Activated gamma-delta T cell (primary cell): Measurements from ENCODE around the gene AGBL4.

Experiments used
- DNase-seq: peaks from one replicate; lab custom pipeline; 2025; lab: John Stamatoyannopoulos, UW

AGBL4 gene

GRCh38 chr1:49694251-49694827, 329.4 kb downstream of the AGBL4 start:
- DNase-seq, result no peak

DNA sequence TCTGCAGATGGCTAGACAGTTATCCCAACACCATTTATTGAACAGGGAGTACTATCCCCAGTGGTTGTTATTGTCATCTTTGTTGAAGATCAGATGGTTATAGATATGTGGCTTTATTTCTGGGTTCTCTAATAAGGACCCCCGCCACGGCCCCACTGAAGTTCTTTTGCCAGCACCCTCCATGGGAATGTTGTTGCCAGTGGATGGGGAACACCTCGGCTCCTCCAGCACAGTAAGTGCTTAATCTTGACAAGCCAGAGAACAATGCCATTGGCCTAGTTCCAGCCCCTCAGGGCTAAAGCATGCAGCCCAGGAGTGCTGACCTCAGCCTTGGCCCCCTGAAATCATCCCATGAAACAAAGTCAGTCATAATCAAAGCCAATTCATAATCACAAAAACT, 337.6 kb downstream of the AGBL4 start:
- DNase-seq, result no peak

DNA sequence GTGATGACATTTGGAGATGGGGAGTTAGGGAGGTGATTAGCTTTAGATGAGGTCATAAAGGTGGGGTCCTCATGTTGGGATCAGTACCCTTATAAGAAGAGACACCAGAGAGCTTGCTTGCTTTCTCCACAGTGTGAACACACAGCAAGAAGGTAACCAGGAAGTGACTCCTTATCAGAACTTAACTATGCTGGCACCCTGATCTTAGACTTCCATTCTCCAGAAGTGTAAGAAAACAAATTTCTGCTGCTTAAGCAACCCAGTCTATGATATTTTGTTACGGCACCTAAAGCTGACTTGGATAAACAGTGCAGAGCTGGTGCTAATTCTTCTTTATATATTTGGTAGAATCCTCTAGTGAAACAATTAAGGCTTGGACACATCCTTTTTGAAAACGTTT, 346.0 kb downstream of the AGBL4 start:
- no peak for DNase-seq

- DNase-seq, result no peak
Observed at GRCh38 chr1:49651136-49651535, 372.6 kb downstream of the AGBL4 start.

DNA sequence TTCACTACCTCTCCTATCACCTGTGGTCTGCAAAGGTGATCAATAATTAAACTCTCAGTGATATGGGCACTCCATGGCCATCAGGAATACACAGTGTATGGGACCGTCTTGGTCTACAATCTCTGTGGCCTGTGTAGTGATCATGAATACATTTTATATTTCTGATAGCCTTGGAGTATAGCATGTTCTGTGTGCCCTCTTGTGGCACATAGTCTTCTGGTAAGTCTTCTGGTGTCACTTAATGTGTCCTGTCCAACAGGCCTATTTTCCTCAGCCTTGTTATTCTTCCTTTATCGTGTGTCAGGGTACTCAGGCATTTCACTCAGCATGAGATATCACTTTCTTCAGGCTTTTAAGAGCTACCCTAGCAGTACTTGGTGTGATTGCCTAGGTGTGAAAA, 393.6 kb downstream of the AGBL4 start:
- DNase-seq, result no peak

DNA sequence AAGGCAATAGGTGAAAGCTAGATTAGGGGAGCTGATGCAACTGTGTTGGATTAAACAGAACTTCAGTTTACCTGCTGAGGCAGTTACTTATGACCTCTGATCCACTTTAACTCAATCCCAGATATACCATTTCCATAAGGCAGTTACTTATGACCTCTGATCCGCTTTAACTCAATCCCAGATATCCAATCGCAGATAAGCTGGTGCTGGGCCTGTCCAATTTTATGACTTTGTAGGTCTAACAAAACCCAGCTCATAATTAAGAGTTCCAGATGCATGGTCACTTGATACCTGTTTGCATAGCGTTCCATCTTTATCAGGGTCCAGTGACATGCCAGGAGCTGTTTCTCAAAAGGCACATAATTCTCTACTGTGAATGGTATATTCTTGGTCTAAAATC, 396.0 kb downstream of the AGBL4 start:
- DNase-seq, result no peak

DNA sequence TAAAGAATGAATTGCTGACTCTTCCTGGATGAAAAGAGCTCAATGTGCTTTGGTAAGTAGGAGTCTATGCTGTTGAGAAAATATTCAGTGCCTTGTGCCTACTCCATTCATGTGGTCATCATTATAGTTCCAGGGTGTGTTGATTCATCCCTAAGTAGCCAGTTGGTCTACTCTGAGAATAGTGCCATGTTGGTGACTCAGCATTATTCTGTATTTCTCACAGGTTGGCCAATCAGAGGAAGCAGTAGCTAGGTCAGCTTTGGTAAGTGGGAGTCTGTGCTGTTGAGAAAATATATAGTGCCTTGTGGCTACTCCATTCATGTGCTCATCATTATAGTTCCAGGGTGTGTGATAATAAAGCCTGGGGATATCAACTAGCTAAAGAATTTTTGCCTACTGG, 397.3 kb downstream of the AGBL4 start:
- DNase-seq, result no peak

DNA sequence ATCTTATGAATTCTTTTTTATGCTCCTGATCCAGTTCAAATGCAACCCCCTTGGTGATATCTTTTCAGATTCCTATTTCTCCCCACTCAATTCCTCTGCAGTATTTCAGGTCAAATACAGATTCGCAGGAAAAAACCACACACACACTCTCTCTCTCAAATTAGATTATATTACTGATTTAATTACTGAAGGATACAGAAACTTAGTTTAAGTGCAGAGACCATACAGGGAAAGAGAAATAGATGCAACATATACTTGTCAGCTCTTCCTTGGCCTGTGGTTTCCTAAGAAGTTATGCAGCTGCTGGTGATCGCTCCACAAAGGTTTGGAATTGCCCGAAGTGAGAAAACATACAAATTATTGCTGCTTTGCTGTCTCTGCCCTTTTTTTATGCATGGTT, 400.9 kb downstream of the AGBL4 start:
- DNase-seq, result no peak

GRCh38 chr1:49606082-49606481, 417.7 kb downstream of the AGBL4 start:
- DNase-seq, result no peak

- no peak for DNase-seq
Observed at GRCh38 chr1:49597436-49597835, 426.3 kb downstream of the AGBL4 start.

DNA sequence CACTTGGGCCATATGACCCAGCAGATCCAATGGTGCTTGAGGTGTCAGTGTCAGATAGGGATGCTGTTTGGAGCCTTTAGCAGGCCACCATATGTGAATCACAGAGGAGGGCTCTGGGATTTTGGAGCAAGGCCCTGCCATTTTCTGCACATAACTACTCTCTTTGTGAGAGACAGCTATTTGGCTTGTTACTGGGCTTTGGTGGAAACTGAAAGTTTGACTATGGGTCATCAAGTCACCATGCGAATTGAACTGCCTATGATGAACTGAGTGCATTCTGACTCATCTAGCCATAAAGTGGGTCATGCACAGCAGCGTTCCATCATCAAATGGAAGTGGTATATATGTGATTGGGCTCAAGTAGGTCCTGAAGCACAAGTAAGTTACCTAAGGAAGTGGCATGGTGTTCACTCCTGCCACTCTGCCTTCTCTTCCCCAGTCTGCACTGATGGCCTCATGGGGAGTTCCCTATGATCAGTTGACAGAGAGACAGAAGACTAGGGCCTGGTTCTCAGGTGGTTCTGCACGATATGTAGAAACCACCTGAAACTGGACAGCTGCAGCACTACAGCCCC, 447.3 kb downstream of the AGBL4 start:
- no peak for DNase-seq

- DNase-seq, result no peak
Observed at GRCh38 chr1:49556676-49557234, 467.0 kb downstream of the AGBL4 start.

DNA sequence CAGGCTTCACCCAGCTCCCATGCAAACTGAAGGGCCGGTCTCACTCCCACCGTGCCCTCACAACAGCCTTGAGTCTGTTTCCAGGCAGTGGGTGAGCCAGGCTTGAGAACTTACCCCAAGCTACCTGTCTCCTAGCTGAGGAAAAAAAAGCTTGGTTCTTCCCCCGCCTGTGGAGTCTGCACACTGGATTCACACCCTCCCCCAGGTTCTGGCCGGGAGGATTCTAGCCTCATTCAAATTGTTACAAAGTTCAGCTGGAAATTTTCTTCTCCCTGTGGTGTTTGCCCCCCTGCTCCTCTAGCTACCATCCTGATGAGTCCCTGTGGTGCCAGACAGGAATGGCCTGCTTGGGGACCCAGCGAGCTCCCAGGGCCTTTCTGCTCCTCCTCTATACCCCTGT, 471.7 kb downstream of the AGBL4 start:
- DNase-seq, result no peak

- no peak for DNase-seq
Observed at GRCh38 chr1:49544615-49545014, 479.1 kb downstream of the AGBL4 start.

DNA sequence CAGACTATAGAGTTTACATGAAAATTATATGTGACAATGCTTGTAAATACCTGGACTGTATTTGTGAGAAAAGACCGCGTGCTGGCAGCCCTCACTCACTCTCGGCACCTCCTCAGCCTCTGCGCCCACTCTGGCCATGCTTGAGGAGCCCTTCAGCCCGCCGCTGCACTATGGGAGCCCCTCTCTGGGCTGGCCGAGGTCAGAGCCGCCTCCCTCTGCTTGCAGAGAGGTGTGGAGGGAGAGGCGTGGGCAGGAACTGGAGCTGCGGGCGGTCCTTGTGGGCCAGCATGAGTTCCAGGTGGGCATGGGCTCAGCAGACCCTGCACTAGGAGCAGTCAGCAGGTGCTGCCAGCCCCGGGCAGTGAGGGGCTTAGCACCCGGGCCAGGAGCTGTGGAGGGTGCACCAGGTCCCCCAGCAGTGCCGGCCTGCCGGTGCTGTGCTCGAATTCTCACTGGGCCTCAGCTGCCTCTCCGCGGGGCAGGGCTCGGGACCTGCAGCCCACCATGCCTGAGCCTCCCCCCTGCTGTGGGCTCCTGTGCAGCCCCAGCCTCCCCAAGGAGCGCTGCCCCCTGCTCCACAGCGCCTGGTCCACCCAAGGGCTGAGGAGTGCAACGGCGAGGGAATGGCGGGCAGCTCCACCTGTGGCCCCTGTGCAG, 482.5 kb downstream of the AGBL4 start:
- no peak for DNase-seq

GRCh38 chr1:49527606-49528305, 496.0 kb downstream of the AGBL4 start:
- DNase-seq, result no peak

DNA sequence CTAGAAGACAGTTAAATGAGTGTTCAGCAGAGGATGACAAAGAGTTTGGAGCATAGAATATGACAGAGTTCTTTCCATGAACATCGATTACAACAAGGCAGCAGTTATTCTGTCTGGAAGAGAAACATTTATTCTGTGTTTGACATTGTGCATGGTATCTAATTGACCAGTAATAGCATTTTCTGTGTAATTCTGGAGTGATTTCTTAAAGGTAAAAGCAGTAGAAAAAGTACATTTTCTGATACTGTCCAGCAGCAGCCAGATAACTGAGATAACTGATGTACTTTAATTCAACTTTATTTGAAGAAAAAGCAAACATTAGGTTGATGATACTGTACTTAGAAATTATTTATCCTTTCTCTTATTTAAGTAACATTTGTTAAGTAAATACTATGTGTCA, 497.1 kb downstream of the AGBL4 start:
- DNase-seq, result no peak

DNA sequence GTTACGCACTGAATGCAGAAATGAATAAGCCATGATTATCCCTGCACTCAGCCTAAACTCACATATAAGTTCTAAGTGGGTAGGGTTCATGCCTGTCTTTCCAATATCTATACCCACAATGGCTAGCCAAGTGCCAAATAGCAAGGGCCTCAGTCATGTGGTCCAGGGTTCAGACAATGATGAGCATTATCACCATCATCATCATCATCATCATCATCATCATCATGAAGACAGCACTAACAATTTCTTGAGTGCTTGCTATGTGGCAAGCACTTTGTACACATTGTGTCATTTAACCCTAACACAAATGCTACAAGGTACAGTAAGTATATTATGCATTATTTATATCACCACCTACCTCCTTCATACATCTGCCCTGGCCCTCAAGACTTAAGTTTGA, 500.0 kb downstream of the AGBL4 start:
- DNase-seq, result no peak

- no peak for DNase-seq
Observed at GRCh38 chr1:49466961-49467360, 556.8 kb downstream of the AGBL4 start.

DNA sequence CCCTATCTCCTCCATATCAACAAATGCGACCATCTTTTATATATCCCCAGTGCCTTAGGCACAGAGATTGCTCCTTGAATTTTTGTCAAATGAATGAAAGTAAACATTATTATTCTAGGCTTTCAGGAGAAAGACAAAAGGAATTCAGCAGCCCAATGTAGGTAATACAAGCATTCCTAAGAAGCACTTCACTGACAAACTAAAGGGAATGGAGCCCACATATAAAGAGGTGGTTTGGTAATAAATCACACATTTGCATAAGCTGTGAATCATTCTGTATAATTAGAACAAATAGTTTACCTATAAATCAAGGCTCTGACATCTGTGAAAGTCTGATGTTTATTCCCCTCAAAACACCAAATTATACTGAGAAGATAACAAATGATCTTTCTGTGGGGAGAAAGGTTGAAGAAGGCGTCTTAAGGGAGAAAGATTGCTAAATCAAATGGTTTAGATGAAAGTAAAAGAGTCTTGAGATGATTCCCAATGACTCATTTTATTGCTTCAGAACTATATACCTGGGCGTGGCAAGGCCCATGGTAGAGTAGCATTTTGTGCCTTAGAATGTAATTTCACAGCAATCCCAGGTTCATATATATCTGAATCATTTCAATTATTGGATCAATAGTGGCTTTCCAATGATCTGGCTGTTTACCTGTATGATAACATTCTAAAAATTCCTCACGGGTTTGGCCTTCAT, 558.1 kb downstream of the AGBL4 start:
- DNase-seq, result no peak

GRCh38 chr1:49448200-49448599, 575.6 kb downstream of the AGBL4 start:
- DNase-seq, result no peak

- no peak for DNase-seq
Observed at GRCh38 chr1:49436865-49437264, 586.9 kb downstream of the AGBL4 start.
